Measurements from ENCODE around the gene CCDC180. TPM values are rescaled to one million over a fixed set of nuclear protein-coding genes. Genes with fewer than 3 reads are reported as not detected.

Gene CCDC180
- total RNA-seq, 1 experiment from 2014 or later: 5.9 TPM

DNA sequence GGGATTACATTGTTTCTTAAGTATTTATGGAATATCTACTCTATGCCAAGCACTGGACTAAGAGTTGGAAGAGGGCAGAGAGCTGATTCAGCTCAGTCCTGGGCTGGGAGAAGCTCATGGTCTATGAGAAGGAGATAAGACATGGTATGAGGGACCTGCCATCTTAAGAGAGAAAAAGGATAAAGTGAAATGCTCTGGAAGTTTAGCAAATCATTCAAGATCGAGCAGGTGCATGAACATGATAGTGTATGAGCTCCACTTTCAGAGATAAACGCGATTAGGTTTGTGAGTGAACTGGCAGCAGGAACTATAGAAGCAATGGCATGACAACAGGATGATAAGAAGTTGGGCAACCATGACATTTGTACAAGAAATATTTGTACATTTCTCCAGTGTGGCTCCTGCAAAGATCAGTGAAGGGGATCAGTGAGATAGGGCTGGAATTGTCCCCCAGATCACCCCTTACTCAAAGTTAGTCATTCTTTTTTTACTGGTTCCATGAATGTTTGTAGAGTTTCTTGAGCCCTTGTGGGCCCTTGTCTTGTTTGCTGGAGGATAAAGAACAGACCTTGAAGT, 26.6 kb upstream of the CCDC180 start:
- intact Hi-C loops (cut with micrococcal nuclease; ENCODE audit: unreplicated experiment): no loop called here
- DNase-seq: no peak
- Histone ChIP-seq H3K4me3 (ENCODE audit: low read depth, low read length) (no peak overlapping the region), H3K9me3 (no peaks in the 10 kb centered on the region; the same call in 1 of the 2 replicates), H3K27me3 (replicated peaks; ENCODE audit: control insufficient read depth, insufficient read depth, low read length) (no peaks in the 10 kb centered on the region), H3K36me3 (ENCODE audit: control insufficient read depth, insufficient read depth, low read length) (peaks cover 5% of the 10 kb centered on the region; the same call in 1 of the 2 replicates), H3K4me1 (no peaks in the 10 kb centered on the region)
- H3K4me3 Mint-ChIP-seq (ENCODE audit: unreplicated experiment): no peak overlapping the region
- no peaks in the 10 kb centered on the region for H3K9me3 Mint-ChIP-seq (ENCODE audit: unreplicated experiment)
- H3K36me3 Mint-ChIP-seq (ENCODE audit: insufficient read depth, unreplicated experiment): peaks cover 23% of the 10 kb centered on the region
- ChIA-PET CTCF (no interaction called here), POLR2A (no interaction called here)
- H3K4me1 Mint-ChIP-seq (ENCODE audit: low read depth, unreplicated experiment): no peaks in the 10 kb centered on the region
- H3K27me3 Mint-ChIP-seq (ENCODE audit: insufficient read depth, unreplicated experiment): no peaks in the 10 kb centered on the region
- no peak overlapping the region for H3K27ac Mint-ChIP-seq (ENCODE audit: unreplicated experiment)
- BruUV-seq (replicated peaks): no TSS peak
- TF ChIP-seq, protein P1, sequence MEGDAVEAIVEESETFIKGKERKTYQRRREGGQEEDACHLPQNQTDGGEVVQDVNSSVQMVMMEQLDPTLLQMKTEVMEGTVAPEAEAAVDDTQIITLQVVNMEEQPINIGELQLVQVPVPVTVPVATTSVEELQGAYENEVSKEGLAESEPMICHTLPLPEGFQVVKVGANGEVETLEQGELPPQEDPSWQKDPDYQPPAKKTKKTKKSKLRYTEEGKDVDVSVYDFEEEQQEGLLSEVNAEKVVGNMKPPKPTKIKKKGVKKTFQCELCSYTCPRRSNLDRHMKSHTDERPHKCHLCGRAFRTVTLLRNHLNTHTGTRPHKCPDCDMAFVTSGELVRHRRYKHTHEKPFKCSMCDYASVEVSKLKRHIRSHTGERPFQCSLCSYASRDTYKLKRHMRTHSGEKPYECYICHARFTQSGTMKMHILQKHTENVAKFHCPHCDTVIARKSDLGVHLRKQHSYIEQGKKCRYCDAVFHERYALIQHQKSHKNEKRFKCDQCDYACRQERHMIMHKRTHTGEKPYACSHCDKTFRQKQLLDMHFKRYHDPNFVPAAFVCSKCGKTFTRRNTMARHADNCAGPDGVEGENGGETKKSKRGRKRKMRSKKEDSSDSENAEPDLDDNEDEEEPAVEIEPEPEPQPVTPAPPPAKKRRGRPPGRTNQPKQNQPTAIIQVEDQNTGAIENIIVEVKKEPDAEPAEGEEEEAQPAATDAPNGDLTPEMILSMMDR (IDR thresholded peaks at IDR 0.05; ENCODE audit: insufficient read depth in 1 of 2, low read depth in 1 of 2, low read length in 1 of 2, severe bottlenecking in 1 of 2, unreplicated experiment in 1 of 2): no peak

DNA sequence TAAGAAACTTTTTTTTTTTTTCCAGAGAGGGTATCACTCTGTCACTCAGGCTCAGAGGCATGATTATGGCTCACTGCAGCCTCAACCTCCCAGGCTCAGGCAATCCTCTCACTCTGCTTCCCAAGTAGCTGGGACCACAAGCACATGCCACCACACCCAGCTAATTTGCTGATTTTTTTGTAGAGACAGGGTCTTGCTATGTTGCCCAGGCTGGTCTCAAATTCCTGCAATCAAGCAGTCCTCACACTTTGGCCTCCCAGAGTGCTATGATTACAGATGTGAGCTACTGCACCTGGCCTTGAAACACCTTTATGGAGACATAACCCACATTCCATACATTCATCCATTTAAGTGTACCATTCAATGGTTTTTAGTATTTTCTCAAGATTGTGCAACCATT, 23.7 kb upstream of the CCDC180 start:
- Mint-ChIP-seq H3K36me3 (ENCODE audit: insufficient read depth, unreplicated experiment) (peaks cover 36% of the 10 kb centered on the region), H3K4me1 (ENCODE audit: low read depth, unreplicated experiment) (no peaks in the 10 kb centered on the region), H3K27me3 (ENCODE audit: insufficient read depth, unreplicated experiment) (no peaks in the 10 kb centered on the region), H3K4me3 (ENCODE audit: unreplicated experiment) (no peak overlapping the region), H3K27ac (ENCODE audit: unreplicated experiment) (no peak overlapping the region), H3K9me3 (ENCODE audit: unreplicated experiment) (no peaks in the 10 kb centered on the region)
- BruUV-seq (replicated peaks): no TSS peak
- H3K4me3 ChIP-seq (ENCODE audit: low read depth, low read length): no peak overlapping the region
- no peaks in the 10 kb centered on the region for H3K4me1 ChIP-seq
- peaks cover 5% of the 10 kb centered on the region for H3K36me3 ChIP-seq (ENCODE audit: control insufficient read depth, insufficient read depth, low read length)
- TF ChIP-seq, protein P1 (IDR thresholded peaks at IDR 0.05; ENCODE audit: insufficient read depth in 1 of 2, low read depth in 1 of 2, low read length in 1 of 2, severe bottlenecking in 1 of 2, unreplicated experiment in 1 of 2): no peak
- H3K9me3 ChIP-seq: no peaks in the 10 kb centered on the region; the same call in 1 of the 2 replicates
- H3K27me3 ChIP-seq (replicated peaks; ENCODE audit: control insufficient read depth, insufficient read depth, low read length): no peaks in the 10 kb centered on the region
- intact Hi-C loops (cut with micrococcal nuclease; ENCODE audit: unreplicated experiment): no loop called here
- DNase-seq: no peak
- ChIA-PET POLR2A (interaction anchor here (0.5 kb wide), 1 partner anchor 723 kb away, joined by 3 read pairs; no protein-coding TSS in a partner anchor), CTCF (no interaction called here)

DNA sequence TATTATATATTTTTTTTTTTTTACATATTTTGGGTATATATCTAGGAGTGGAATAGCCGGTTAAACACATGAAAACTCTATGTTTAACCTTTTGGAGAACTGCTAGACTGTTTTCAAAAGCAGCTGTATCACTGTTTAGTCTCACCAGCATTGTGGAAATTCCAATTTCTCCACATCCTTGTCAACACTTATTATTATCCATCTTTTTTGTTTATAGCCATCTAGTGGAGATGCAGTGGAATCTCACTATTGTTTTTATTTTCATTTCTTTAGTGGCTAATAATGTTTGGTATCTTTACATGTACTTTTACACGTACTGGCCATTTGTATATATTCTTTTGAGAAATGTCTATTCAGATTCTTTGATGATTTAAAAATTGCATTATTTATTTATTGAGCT, 22.7 kb upstream of the CCDC180 start:
- H3K4me3 ChIP-seq (ENCODE audit: low read depth, low read length): no peak overlapping the region
- ChIA-PET POLR2A (no interaction called here), CTCF (no interaction called here)
- H3K9me3 ChIP-seq: no peaks in the 10 kb centered on the region; the same call in 1 of the 2 replicates
- no peaks in the 10 kb centered on the region for H3K4me1 Mint-ChIP-seq (ENCODE audit: low read depth, unreplicated experiment)
- no peaks in the 10 kb centered on the region for H3K27me3 ChIP-seq (replicated peaks; ENCODE audit: control insufficient read depth, insufficient read depth, low read length)
- H3K9me3 Mint-ChIP-seq (ENCODE audit: unreplicated experiment): no peaks in the 10 kb centered on the region
- H3K4me3 Mint-ChIP-seq (ENCODE audit: unreplicated experiment): no peak overlapping the region
- no peaks in the 10 kb centered on the region for H3K27me3 Mint-ChIP-seq (ENCODE audit: insufficient read depth, unreplicated experiment)
- no peak for DNase-seq
- H3K36me3 ChIP-seq (ENCODE audit: control insufficient read depth, insufficient read depth, low read length): peaks cover 5% of the 10 kb centered on the region
- H3K27ac Mint-ChIP-seq (ENCODE audit: unreplicated experiment): no peak overlapping the region
- intact Hi-C loops (cut with micrococcal nuclease; ENCODE audit: unreplicated experiment): no loop called here
- no TSS peak for BruUV-seq (replicated peaks)
- no peaks in the 10 kb centered on the region for H3K4me1 ChIP-seq
- TF ChIP-seq, protein P1 (IDR thresholded peaks at IDR 0.05; ENCODE audit: insufficient read depth in 1 of 2, low read depth in 1 of 2, low read length in 1 of 2, severe bottlenecking in 1 of 2, unreplicated experiment in 1 of 2): no peak
- H3K36me3 Mint-ChIP-seq (ENCODE audit: insufficient read depth, unreplicated experiment): peaks cover 36% of the 10 kb centered on the region
